H1 (cell line): ENCODE data around the gene ARSI. TPM values are rescaled to one million over a fixed set of nuclear protein-coding genes. Genes with fewer than 3 reads are reported as not detected.

Experiments used
- CHD2 ChIP-seq: IDR thresholded peaks from 2 replicates; pipeline ENCODE4 v1.6.1; 2012; ENCODE audit warnings: low read length, improper control_type of control experiment
- SP1 ChIP-seq: IDR thresholded peaks from 2 replicates; pipeline ENCODE4 v1.6.1; 2011; ENCODE audit warnings: low read depth, low read length
- TCF12 ChIP-seq: IDR thresholded peaks from 2 replicates; pipeline ENCODE4 v1.6.1; 2011; ENCODE audit warnings: low read depth, mild to moderate bottlenecking, low read length
- YY1 ChIP-seq: IDR thresholded peaks from 2 replicates; pipeline ENCODE4 v1.6.1; 2011; ENCODE audit warnings: low read depth, mild to moderate bottlenecking, low read length
- polyA plus RNA-seq, 7 experiments: library from polyadenylated mRNA; depleted of rRNA in 3 of 7; stranded (reverse) in 5 of 7; unstranded in 2 of 7; fragments of >200 nt in 5 of 7; fragments of 200-250 nt in 2 of 7; gene quantifications; 1 replicate in 5 of 7; 2 replicates in 1 of 7; 4 replicates in 1 of 7; pipeline versions ENCODE4 v1.2.1 to v1.2.3, GENCODE V29; 2011 to 2013; ENCODE audit warnings: missing spikeins in 2 of 7, mixed read lengths in 2 of 7
- total RNA-seq: library from RNA; stranded (reverse); fragmentation: NEBNext Ultra II Directional; extraction: Animal tissue kit (Norgen Biotek cat#: 25700); gene quantifications from 2 replicates; pipeline ENCODE4 v1.2.1, GENCODE V29; 2021

The ARSI gene
- total and polyA plus RNA-seq, 2 of the 8 experiments (the other 6 are each of a cell fraction or from before 2014, with no cell fraction given), result 4.5 to 6.7 TPM

GRCh38 chr5:150295172-150295634 is 7.5 kb downstream of the ARSI start (continued):
- TF ChIP-seq YY1 (no peak), SP1 (no peak), TCF12 (no peak), CHD2 (no peak)
- TF ChIP-seq, all 59 proteins: peak for 0
